GM21390 (cell line): ENCODE results near the gene NLRC5.

Experiments
- ATAC-seq: cut with Tn5 transposase; IDR thresholded peaks from one replicate; pipeline ENCODE4 v1.9.1; 2021; ENCODE audit not compliant: unreplicated experiment

The NLRC5 gene, protein sequence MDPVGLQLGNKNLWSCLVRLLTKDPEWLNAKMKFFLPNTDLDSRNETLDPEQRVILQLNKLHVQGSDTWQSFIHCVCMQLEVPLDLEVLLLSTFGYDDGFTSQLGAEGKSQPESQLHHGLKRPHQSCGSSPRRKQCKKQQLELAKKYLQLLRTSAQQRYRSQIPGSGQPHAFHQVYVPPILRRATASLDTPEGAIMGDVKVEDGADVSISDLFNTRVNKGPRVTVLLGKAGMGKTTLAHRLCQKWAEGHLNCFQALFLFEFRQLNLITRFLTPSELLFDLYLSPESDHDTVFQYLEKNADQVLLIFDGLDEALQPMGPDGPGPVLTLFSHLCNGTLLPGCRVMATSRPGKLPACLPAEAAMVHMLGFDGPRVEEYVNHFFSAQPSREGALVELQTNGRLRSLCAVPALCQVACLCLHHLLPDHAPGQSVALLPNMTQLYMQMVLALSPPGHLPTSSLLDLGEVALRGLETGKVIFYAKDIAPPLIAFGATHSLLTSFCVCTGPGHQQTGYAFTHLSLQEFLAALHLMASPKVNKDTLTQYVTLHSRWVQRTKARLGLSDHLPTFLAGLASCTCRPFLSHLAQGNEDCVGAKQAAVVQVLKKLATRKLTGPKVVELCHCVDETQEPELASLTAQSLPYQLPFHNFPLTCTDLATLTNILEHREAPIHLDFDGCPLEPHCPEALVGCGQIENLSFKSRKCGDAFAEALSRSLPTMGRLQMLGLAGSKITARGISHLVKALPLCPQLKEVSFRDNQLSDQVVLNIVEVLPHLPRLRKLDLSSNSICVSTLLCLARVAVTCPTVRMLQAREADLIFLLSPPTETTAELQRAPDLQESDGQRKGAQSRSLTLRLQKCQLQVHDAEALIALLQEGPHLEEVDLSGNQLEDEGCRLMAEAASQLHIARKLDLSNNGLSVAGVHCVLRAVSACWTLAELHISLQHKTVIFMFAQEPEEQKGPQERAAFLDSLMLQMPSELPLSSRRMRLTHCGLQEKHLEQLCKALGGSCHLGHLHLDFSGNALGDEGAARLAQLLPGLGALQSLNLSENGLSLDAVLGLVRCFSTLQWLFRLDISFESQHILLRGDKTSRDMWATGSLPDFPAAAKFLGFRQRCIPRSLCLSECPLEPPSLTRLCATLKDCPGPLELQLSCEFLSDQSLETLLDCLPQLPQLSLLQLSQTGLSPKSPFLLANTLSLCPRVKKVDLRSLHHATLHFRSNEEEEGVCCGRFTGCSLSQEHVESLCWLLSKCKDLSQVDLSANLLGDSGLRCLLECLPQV (N-terminal part only)

DNA sequence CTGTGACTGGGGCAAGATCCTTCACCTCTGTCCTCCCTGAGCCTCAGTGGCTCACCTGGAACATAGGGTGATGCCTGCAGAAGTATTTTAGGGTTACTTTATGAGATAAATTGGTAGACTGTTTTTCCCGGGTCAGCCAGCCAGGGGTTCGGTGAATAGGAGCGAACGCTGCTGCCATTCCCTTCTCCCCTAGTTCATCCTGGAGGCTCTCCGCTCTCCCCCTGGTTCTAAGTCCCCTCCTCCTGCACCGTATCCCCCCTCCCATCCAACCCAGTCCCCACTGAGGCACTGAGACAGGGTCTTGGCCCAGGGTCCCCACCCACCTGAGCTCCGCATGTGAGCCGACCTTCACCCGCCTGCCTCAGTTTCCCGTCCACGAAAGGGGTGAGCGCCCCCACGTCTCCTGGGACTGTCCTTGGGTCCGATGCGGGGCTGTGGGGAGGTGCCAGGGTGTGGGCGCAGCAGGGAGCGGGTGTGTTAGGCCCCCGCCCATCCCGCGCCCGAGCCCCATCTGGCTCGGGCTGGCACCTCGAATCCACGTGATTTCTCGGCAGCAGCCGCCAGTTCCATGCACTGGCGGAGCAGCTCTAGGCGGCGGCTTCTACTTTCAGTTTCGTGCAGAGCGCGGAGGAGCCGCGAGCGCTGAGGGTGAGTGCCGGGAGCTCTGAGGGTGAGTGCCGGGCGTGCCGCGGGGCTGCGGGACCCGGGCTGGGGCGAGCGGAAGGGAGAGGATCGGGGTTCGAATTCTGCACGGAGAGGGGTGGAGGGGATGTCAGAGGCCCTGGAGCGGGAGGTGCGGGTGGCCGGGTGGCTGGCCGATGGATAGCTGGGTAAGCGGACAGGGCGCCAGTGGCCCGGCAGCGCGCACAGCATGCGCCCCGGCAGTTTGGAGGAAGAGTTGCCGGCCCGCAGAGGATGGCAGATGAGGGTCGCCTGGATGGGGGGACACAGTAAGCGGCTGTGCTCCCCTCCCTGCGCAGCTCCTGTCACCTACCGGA, at the start of gene NLRC5:
Gene NLRC5, plus strand, starts transcription at position 610 of the 998 bp plus-strand sequence. CDS start 31,156 bp downstream, outside the sequence.
- peak; percentile 86 for ATAC-seq

DNA sequence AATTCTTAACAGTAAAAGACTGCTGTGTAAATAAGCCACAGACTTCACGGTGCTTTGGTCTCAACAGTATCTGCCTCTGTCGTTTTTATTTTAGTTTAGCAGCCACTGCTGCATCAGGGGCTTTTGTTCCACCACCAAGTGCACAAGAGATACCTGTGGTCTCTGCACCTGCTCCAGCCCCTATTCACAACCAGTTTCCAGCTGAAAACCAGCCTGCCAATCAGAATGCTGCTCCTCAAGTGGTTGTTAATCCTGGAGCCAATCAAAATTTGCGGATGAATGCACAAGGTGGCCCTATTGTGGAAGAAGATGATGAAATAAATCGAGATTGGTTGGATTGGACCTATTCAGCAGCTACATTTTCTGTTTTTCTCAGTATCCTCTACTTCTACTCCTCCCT, 49.6 kb upstream of the NLRC5 start:
- ATAC-seq = no peak

DNA sequence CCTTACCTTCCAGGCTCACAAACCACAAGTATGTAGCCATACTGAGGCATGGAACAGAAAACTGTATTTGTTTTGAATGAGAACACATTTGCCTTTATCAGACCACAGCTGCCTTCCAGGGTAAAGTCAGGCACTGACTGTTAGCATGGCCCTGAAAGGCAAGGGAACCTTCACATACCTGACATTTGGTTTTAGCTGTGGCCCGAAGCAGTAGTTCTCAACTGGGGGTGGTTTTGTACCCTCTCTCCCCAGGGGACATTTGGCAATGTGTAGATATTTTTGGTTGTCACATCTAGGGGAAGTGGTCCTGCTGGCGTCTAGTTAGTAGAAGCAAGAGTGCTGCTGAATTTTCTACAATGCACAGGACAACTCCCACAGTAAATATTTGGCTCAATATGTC, 48.3 kb upstream of the NLRC5 start:
- no peak for ATAC-seq

DNA sequence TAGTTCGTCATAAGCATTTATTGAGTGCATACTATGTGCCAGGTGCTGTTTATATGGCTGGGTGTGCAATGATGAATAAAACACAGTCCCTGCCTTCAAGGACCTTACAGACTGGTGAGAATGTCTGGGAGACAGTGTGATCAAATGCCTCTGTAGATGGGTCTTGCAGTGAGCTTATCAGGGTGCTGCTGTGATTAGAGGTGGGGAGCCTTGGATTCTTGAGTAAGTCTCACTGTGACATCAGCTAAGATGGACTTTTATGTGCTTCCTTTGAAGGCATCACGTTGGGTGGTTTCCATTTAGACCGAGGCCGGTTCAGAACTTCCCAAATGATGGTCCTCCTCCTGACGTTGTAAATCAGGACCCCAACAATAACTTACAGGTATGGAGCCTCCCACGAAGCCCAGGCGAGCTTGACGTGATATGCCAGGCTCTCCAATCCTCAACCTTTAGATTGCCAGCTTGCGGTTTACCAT, 47.5 kb upstream of the NLRC5 start:
- ATAC-seq = no peak

DNA sequence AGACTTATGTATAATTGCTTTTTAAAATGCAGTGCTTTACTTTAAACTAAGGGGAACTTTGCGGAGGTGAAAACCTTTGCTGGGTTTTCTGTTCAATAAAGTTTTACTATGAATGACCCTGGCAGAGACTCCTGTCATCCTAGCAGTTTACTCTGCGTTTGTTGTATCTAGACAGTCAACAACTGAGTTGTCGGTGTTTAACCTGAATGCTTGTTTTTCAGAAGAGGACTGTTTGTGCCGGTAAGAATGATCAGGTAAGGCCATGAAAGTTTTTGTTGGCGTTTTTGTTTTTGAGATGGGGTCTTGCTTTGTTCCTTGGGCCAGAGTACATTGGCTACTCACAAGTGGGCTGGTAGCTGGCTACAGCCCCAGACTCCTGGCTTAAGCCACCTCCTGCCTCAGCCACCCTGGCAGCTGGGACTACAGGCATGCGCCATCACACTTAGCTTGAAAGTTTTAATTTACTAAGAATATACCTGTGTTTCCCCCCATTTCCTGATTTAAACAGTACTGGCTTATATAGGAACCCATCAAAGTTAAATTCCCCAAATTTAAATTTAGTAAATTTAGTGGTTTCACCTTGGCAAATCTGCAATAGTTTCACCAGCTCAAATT, 45.5 kb upstream of the NLRC5 start:
- no peak for ATAC-seq

DNA sequence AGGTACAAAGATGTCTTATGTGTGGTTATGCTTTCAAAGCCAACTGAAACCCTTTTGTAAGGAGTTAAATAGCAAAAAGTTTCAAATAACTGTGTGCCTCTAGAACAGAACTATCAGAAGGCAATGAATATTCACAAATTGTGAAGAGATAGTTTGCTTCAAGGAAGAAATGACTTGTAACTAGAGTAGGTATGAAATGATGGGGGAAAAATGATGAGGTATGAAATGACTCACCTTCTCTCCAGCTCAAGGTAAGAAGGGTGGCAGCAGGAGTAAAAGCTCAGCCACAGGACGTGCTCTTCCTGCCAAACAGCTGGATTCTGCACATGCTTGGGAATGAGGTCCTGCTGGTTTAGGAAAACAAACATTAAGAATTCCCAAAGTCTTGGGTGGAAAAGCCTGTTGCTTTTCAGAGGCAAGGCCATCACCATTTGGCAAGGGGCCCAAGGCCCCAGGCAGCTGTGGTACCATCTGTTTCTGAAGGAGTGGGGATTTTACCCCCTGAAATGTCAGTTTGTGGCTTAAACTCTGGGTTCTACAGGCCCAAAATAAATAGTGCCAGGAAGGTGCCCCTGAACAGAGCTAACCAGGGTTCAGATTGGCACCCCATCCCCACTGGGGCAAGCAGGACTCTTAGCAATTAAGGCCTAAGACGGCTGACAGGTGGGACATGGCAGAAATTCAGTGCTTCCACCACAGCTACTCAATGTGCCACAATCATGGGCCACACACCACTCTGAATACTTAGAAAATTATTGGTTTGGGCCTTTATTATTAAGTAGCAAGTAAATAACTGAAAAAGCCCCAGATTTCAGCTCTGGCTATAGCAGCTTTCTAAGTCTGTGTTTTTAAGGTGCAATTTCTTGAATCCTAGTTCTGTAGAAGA, 44.2 kb upstream of the NLRC5 start:
- no peak for ATAC-seq

DNA sequence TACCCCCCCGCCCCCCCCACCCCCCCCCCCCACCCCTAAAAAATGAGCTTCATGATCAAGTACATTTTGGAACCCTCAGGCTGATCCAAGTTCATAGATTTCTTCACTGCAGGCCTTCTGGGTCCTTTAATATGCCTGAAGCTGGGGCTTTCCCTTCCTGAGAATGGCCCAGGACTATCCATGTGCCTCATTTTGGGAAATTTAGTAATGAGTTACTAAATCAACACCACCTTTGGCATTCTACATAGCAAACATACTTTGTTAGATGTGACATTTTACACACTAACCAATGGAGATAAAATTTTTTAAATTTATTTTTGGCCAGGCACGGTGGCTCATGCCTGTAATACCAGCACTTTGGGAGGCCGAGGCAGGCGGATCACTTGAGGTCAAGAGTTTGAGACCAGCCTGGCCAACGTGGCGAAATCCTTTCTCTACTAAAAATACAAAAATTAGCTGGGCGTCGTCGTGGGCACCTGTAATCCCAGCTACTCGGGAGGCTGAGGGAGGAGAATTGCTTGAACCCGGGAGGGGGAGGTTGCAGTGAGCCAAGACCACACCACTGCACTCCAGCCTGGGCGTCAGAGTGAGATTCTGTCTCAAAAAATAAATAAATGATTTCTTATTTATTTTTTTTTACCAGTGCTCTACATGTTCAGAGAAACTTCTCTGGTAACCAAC, 43.4 kb upstream of the NLRC5 start:
- no peak for ATAC-seq

DNA sequence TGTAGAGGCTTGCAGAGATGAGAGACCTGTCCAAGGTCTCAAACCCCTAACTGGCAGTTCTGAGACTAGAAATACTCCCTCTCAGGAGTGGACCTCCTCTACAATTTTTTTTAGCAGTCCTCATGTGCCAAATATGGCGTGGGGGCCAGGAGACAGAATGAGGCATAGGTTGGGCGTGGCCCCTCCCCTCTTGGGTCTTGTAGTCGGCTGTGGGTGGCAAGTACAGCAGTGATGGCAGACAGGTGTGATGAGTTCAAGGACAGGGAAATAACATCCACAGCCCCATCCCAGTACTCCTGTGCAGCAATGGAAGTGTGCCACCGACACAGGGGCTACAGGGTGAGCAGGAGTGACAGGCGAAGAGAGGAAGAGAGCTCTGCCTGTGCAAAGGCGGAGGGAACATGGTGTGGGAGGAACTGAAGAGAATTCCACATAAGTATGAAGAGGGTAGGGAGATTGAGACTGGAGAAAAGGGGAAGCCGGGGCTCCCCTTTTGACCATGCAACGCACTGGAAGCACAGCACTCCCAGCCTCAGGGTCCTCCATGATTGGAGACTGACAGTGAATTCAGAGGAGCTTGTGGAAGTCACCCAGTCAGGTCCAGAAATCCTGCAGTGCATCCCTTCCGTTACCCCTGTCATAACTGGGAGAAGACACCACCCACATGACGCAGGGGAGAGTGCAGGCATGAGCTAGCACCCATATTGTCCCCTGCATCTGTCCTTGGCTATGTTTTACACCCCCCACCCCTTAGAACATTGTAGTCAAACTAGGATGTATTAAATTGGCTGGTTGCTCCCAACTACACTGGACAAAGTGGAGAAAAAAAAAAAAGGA, 42.4 kb upstream of the NLRC5 start:
- no peak for ATAC-seq

DNA sequence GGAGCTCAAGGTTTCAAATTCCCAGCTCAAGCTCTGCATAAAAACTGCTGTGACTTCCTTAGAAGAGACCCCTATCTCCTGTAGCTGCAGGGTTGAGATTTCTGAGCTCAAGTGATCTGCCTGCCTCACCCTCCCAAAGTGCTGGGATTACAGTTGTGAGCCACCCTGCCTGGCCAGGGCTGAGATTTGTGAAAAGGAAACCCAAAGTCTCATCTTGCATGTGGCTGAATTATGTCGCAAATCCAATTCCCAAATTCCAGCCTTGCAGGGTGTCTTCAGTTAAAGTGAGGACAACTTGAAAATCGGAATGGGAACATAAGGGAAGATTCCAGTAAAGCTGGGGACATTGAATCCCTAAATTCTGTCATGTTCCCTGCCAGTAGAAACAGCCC, 41.8 kb upstream of the NLRC5 start:
- ATAC-seq = no peak

DNA sequence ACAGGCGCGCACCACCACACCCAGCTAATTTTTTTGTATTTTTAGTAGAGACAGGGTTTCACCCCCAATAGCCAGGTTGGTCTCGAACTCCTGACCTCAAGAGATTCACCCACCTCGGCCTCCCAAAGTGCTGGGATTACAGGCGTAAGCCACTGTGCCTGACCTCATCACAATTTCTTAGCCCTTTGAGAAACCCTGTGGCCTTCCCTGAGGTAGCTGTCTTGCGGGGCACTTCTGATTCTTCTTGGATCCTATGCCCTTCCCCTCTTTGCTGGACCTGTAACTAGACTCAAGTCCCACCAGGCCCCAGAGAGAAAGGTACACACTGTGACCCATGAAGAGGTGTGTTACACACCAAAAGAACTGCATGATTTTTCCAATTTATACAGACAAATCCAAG, 41.1 kb upstream of the NLRC5 start:
- no peak for ATAC-seq

DNA sequence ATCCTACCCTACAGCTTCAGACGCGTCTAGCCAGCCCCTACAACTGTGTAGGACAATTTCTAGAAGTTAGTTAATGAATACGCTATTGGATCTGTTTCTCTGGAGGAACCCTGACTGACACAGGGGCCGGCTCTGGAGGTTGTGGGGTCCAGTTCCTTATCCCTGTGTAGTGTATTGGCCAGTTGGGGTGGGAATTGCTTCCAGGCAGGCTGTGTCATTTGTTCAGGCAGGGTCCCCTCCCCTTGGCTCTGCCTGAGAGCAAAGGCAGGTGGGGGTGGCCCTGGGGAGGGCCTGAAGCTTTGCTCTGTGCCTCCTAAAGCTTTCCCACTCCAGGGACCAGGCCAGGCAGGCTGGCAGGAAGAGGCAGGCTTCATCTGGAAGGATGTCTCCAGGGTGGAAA, 39.3 kb upstream of the NLRC5 start:
- ATAC-seq = no peak

DNA sequence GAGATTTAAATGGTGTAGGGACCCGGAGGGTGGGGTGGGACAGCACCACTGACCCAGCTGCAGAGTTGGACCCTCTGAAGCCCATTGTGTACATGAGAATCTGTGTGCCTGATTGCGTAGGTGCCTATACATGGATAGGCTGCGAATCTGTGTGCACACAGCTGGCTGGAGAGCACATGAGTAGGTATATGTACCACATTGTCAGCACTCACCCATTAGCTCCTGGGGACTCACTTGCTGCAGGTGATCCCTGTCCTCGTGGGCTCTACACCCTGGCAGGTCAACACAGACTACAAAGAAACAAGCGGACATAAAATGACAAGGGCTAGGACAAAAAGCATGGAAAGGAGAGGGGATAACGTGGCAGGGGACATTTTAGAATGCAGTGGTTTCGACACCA, 38.9 kb upstream of the NLRC5 start:
- no peak for ATAC-seq

DNA sequence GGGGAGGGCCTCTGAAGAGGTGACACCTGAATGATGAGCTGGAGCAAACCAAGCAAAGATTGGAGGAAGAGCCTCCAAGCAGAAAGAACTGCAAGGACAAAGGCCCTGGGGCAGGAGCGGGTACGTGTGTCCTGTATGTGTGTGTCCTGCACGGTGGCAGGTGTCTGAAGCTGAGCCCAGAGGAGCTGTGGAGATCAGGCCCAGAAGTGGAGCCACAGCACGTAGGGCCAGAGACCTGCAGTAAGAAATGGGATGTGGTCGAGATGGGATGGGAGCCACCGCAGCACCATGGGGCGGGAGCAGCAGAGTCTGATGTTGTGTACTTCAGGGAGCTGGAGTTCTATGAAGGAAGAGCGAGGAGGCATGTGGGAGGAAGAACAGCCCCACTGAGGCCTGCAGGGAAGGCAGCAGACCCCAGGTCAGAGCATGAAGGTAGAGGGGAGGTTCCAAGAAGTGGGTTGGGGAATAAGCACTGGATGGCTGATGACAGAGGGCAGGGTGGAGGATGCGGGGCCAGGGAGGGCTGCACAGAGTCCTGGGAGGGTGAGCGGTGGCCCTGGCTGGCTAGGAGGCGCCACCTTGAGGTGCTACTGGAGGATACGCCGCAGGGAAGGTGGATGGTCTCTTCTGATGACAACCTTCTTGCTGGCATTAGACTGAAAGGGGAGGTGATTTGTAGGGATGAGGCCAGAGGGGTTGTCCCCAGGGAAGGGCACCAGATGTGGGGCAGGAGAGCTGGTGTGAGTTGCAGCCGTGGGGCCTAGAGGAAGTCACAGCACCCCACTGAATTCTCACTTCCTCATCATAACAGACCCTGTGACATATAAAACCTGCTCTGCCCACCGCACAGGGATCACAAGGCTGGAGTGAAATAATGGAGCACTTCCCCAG, 38.2 kb upstream of the NLRC5 start:
- ATAC-seq = peak; percentile 66

DNA sequence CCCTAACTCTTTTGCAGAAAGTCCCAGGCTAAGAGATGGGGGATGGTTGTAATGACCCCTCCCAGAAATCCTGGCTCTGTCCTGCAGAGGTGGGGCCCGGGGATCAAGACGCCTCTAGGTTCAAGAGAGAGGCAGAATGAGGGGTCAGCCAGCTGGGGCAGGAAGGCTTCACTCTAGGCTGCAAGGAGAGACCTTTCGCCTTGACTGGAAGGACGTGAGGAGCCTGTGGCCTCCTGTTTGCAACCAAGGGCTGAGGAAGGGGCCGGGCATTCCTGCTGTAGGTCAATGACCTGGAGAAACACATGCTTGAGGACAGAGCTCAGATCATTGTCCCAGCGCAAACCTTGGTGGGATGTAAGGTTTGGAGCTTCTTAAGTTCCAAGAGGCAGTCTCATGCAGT, 36.4 kb upstream of the NLRC5 start:
- no peak for ATAC-seq

DNA sequence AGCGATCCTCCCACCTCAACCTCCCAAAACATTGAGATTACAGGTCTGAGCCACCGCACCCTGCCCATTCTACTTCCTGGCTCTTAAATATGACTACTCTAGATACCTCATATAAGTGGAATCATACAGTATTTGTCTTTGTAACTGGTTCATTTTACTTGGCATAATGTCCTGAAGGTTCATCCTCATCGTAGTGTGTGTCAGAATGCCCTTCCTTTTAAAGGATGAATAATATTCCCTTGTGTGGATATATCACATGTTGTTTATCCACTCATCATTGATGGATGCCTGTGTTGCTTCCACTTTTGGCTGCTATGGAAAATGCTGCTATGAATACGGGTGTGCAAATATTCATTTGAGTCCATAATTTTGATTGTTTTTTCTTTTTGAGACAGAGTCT, 33.3 kb upstream of the NLRC5 start:
- ATAC-seq = no peak

DNA sequence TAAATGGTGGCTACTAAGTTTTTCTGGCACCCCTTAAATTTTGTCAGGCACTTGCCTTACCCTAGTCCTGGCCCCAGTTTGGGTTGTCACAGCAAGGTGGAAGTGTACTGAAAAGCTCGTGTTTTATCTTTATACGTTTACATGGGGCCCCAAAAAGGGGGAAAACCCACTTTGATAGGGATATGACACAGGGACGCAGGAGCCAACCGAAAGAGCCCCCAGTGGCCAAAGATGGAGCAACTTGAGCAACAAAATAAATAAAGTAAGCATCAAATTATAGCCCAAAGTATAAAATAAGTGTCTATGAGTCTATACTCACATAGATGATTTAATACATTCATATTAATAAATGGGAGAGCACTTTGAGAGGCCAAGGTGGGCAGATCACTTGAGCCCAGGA, 32.6 kb upstream of the NLRC5 start:
- no peak for ATAC-seq
